ENCODE results near the gene CTBP1. TPM values are rescaled to one million over a fixed set of nuclear protein-coding genes. Genes with fewer than 3 reads are reported as not detected.

The CTBP1 gene
- total RNA-seq, 2 donors from 2014 or later = 132 to 256 TPM

- Histone ChIP-seq H3K27ac (peak overlapping the region; percentile 78 to 87), H3K4me3 (peak overlapping the region; percentile 46), H3K9me3 (no peaks in the 10 kb centered on the region), H3K4me1 (ENCODE audit: control insufficient read depth in 1 of 2, low read depth in 2 of 2) (peaks cover 22 to 38% of the 10 kb centered on the region in 2 donors), H3K27me3 (replicated peaks; ENCODE audit: insufficient read depth) (no peaks in the 10 kb centered on the region), H3K36me3 (no peaks in the 10 kb centered on the region)
- no peak for TF ChIP-seq CTCF (IDR thresholded peaks at IDR 0.05)
- peak; percentile 76 for ATAC-seq (ENCODE audit: insufficient number of reproducible peaks, low FRiP score, low read depth)
- DNase-seq (ENCODE audit: low spot score) = peak; percentile 71
Observed at GRCh38 chr4:1192091-1192492, 56.8 kb downstream of the CTBP1 start.

- ATAC-seq (ENCODE audit: insufficient number of reproducible peaks, low FRiP score, low read depth) (no peak), DNase-seq (ENCODE audit: low spot score) (no peak)
- Histone ChIP-seq H3K36me3 (no peaks in the 10 kb centered on the region), H3K27ac (peak overlapping the region; percentile 78 to 87), H3K9me3 (no peaks in the 10 kb centered on the region), H3K4me1 (ENCODE audit: control insufficient read depth in 1 of 2, low read depth in 2 of 2) (peaks cover 22 to 38% of the 10 kb centered on the region in 2 donors), H3K27me3 (replicated peaks; ENCODE audit: insufficient read depth) (no peaks in the 10 kb centered on the region), H3K4me3 (peak overlapping the region; percentile 46)
- TF ChIP-seq CTCF (IDR thresholded peaks at IDR 0.05) = no peak
Observed at GRCh38 chr4:1191621-1192020, 57.3 kb downstream of the CTBP1 start.

GRCh38 chr4:1187182-1187581, 61.7 kb downstream of the CTBP1 start:
- H3K4me3 ChIP-seq = no peak overlapping the region
- H3K4me1 ChIP-seq (ENCODE audit: control insufficient read depth in 1 of 2, low read depth in 2 of 2) = peaks cover 5 to 16% of the 10 kb centered on the region in 2 donors
- no peak overlapping the region for H3K27ac ChIP-seq
- ATAC-seq (ENCODE audit: insufficient number of reproducible peaks, low FRiP score, low read depth) (no peak), DNase-seq (ENCODE audit: low spot score) (no peak)
- H3K36me3 ChIP-seq = no peaks in the 10 kb centered on the region
- TF ChIP-seq CTCF (IDR thresholded peaks at IDR 0.05) = no peak
- H3K9me3 ChIP-seq = no peaks in the 10 kb centered on the region
- H3K27me3 ChIP-seq (replicated peaks; ENCODE audit: insufficient read depth) = no peaks in the 10 kb centered on the region

DNA sequence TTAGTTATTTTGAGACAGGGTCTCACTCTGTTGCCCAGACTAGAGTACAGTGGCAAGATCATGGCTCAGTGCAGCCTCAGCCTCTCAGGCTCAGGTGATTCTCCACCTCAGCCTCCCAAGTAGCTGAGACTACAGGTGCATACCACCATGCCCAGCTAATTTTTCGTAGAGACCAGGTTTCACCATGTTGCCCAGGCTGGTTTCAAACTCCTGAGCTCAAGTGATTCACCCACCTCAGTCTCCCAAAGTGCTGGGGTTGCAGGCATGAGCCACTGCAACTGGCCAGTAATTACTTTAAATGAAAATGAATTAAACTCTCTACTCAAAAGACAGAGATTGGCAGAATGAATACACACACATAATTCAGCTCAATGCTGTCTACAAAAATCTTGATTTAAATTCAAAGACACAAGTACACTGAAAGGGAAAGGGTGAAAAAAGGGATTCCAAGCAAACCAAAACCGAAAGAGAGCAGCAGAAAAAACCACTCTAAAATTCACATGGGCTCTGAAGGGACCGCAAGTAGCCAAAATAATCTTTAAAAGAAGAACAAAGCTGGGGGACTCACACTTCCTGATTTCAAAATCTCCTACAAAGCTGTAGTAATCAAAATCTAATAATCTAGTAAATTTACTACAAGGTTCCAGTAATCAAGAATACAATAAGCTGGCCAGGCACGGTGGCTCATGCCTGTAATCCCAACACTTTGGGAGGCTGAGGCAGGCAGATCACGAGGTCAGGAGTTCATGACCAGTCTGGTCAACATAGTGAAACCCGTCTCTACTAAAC, 64.8 kb downstream of the CTBP1 start:
- no peak overlapping the region for H3K27ac ChIP-seq

GRCh38 chr4:1182313-1182712, 66.6 kb downstream of the CTBP1 start:
- ATAC-seq (ENCODE audit: insufficient number of reproducible peaks, low FRiP score, low read depth) (no peak), DNase-seq (ENCODE audit: low spot score) (no peak)
- TF ChIP-seq CTCF (IDR thresholded peaks at IDR 0.05) = no peak
- Histone ChIP-seq H3K4me1 (ENCODE audit: control insufficient read depth in 1 of 2, low read depth in 2 of 2) (peaks cover 0 to 5% of the 10 kb centered on the region in 2 donors), H3K4me3 (no peak overlapping the region), H3K9me3 (no peaks in the 10 kb centered on the region), H3K27ac (no peak overlapping the region), H3K27me3 (replicated peaks; ENCODE audit: insufficient read depth) (no peaks in the 10 kb centered on the region), H3K36me3 (no peaks in the 10 kb centered on the region)

More for the DNA sequence above, 64.8 kb downstream of the CTBP1 start:
- ATAC-seq (ENCODE audit: insufficient number of reproducible peaks, low FRiP score, low read depth) (no peak), DNase-seq (ENCODE audit: low spot score) (no peak)
- H3K4me1 ChIP-seq (ENCODE audit: control insufficient read depth in 1 of 2, low read depth in 2 of 2) = peaks cover 0 to 5% of the 10 kb centered on the region in 2 donors
- TF ChIP-seq CTCF (IDR thresholded peaks at IDR 0.05) = no peak
- H3K4me3 ChIP-seq = no peak overlapping the region
- H3K9me3 ChIP-seq = no peaks in the 10 kb centered on the region
- H3K36me3 ChIP-seq = no peaks in the 10 kb centered on the region
- no peaks in the 10 kb centered on the region for H3K27me3 ChIP-seq (replicated peaks; ENCODE audit: insufficient read depth)
